Astrocyte of the spinal cord (primary cell): ENCODE data around the gene MRPS14.

ENCODE experiments used
- DNase-seq: peaks from one replicate; pipeline ENCODE4 v3.0.0; 2011; ENCODE audit warnings: low read depth, low spot score
- H3K4me3 ChIP-seq: 2 replicates; pipeline ENCODE4 v1.5.1; 2011; ENCODE audit warnings: low read depth, mild to moderate bottlenecking, low read length, moderate library complexity
- in situ Hi-C: cut with HindIII; loops from 2 replicates; pipeline ENCODE4 v1.10.0; 2017; ENCODE audit warnings: low sequenced_read_pairs
- TF ChIP-seq, protein P1 (sequence below): IDR thresholded peaks from 2 replicates; pipeline ENCODE4 v1.5.1; 2012; ENCODE audit warnings: low read depth, mild to moderate bottlenecking, low read length, inconsistent platforms

The MRPS14 gene

GRCh38 chr1:175043824-175044223, 20.6 kb upstream of the MRPS14 start:
- no peak for DNase-seq
- TF ChIP-seq, protein P1, sequence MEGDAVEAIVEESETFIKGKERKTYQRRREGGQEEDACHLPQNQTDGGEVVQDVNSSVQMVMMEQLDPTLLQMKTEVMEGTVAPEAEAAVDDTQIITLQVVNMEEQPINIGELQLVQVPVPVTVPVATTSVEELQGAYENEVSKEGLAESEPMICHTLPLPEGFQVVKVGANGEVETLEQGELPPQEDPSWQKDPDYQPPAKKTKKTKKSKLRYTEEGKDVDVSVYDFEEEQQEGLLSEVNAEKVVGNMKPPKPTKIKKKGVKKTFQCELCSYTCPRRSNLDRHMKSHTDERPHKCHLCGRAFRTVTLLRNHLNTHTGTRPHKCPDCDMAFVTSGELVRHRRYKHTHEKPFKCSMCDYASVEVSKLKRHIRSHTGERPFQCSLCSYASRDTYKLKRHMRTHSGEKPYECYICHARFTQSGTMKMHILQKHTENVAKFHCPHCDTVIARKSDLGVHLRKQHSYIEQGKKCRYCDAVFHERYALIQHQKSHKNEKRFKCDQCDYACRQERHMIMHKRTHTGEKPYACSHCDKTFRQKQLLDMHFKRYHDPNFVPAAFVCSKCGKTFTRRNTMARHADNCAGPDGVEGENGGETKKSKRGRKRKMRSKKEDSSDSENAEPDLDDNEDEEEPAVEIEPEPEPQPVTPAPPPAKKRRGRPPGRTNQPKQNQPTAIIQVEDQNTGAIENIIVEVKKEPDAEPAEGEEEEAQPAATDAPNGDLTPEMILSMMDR, result no peak
- no peak overlapping the region for H3K4me3 ChIP-seq
- in situ Hi-C loops, result no loop called here

DNA sequence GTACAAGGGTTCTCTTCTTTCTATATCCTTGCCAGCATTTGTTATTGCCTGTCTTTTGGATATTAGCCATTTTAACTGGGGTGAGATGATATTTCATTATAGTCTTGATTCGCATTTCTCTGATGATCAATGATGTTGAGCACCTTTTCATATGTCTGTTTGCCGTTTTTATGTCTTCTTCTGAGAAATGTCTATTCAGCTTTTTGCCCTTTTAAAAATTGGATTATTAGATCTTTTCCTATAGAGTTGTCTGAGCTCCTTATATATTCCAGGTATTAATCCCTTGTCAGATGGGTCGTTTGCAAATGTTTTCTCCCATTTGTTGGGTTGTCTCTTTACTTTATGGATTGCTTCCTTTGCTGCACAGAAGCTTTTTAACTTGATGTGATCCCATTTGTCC, 19.4 kb upstream of the MRPS14 start:
- in situ Hi-C loops, result no loop called here
- DNase-seq, result no peak

GRCh38 chr1:175040324-175040879, 17.2 kb upstream of the MRPS14 start:
- in situ Hi-C loops, result no loop called here
- DNase-seq, result no peak
- H3K4me3 ChIP-seq, result no peak overlapping the region
- TF ChIP-seq, protein P1, result no peak

More for the DNA sequence above, 19.4 kb upstream of the MRPS14 start:
- TF ChIP-seq, protein P1, result no peak
- no peak overlapping the region for H3K4me3 ChIP-seq

- TF ChIP-seq, protein P1, result no peak
- DNase-seq, result no peak
- in situ Hi-C loops, result no loop called here
- H3K4me3 ChIP-seq, result no peak overlapping the region
These were observed 14.2 kb upstream of the MRPS14 start for GRCh38 chr1:175037416-175037815.

DNA sequence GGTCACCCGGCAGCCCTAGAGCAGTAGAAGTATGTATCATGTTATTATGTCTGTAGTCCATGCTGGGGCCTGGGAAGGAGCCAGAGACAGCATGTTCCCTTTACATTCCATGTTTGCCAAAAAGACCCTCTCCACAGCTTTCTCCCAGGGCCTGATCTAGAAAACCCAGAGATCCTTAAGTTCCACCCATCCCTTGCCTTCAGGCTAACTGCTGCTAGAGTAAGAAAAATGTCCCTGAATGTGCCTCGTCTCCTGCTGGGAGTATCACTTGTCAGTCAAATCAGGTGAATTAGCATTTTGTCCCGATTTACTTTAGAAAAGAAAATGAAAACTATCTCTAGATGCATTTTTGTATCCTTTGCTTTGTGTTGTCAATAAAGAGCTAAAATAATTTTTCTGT, 13.3 kb upstream of the MRPS14 start:
- in situ Hi-C loops, result no loop called here
- no peak overlapping the region for H3K4me3 ChIP-seq
- TF ChIP-seq, protein P1, result no peak
- no peak for DNase-seq

GRCh38 chr1:175035865-175036264, 12.6 kb upstream of the MRPS14 start:
- in situ Hi-C loops, result no loop called here
- TF ChIP-seq, protein P1, result no peak
- no peak overlapping the region for H3K4me3 ChIP-seq
- DNase-seq, result no peak

DNA sequence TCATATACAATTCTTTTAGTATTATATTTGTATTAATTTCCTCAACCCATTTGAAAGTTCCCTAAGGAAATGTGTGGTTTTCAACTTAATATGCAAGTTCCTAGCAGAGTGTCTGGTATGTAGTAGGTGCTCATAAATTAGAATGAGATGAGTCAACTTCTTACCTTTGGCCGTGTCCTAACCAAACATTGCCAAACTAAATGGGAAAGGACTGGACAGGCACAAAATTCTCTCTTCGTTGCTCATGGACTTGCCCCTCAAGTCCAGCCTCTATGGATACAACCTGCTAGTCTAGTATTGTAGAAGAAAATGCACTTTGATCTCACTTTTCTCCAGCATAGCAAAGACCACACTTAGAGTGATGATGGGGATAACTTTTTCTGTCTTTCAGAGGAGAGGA, 11.6 kb upstream of the MRPS14 start:
- DNase-seq, result no peak
- H3K4me3 ChIP-seq, result no peak overlapping the region
- TF ChIP-seq, protein P1, result no peak
- in situ Hi-C loops, result no loop called here
